OCI-LY7 (cell line): Measurements from ENCODE around the gene FOXRED1.

ENCODE experiments used
- CTCF ChIP-seq: fragments of 200-600 bp; sonication (generic); conservative IDR thresholded peaks from 2 replicates; pipeline ENCODE4 v1.5.1; 2014; ENCODE audit warnings: mild to moderate bottlenecking, antibody characterized with exemption, low read length, moderate library complexity, mixed read lengths
- EZH2phosphoT487 ChIP-seq: fragments of 200-600 bp; sonication (generic); IDR thresholded peaks from 2 replicates; pipeline ENCODE4 v1.6.1; 2018; ENCODE audit warnings: low read depth, borderline replicate concordance, mild to moderate bottlenecking, mixed run types, antibody characterized with exemption, low read length, moderate library complexity, mixed read lengths

- TF ChIP-seq CTCF (no peak), EZH2phosphoT487 (no peak)
These were observed 24.8 kb downstream of the FOXRED1 start for GRCh38 chr11:126293726-126294125.
